ENCODE measurements around the gene ZNF124. TPM values are rescaled to one million over a fixed set of nuclear protein-coding genes. Genes with fewer than 3 reads are reported as not detected.

ZNF124 gene
- total and polyA plus RNA-seq, 2 experiments from 2014 or later, result 23.2 to 43.9 TPM

GRCh38 chr1:247210376-247211117, 38.7 kb upstream of the ZNF124 start:
- Mint-ChIP-seq H3K27me3 (ENCODE audit: insufficient read depth, low read depth, poor library complexity) (peaks cover 3% of the 10 kb centered on the region), H3K27ac (0 out of 2 replicates have a peak overlapping the region, but pooled peaks have one; percentile 23), H3K9me3 (no peaks in the 10 kb centered on the region), H3K36me3 (ENCODE audit: low read depth) (peaks cover 5% of the 10 kb centered on the region; the same call in 2 of the 3 replicates), H3K4me3 (peak overlapping the region; percentile 91), H3K4me1 (peaks cover 22% of the 10 kb centered on the region)
- ATAC-seq, result peak; percentile 98
- H2AFZ ChIP-seq, result peak overlapping the region; percentile 21; the same call in 1 of the 2 replicates
- H3K36me3 ChIP-seq (ENCODE audit: insufficient read depth), result no peaks in the 10 kb centered on the region
- peak overlapping the region; percentile 32; the same call in 1 of the 2 replicates for H3K27ac ChIP-seq (ENCODE audit: low read depth)
- H3K79me2 ChIP-seq (replicated peaks; ENCODE audit: insufficient read depth), result peaks cover 46% of the 10 kb centered on the region
- DNase-seq (ENCODE audit: low spot score), result peak; percentile 99
- TF ChIP-seq ZNF462 (CRISPR knock-in tag; IDR thresholded peaks at IDR 0.05) (no peak), JUNB (IDR thresholded peaks at IDR 0.05; ENCODE audit: unreplicated experiment) (no peak), POLR2AphosphoS5 (IDR thresholded peaks at IDR 0.05; ENCODE audit: low read depth) (peak; percentile 95), CREB1 (CRISPR knock-in tag; IDR thresholded peaks at IDR 0.05; ENCODE audit: low read depth) (peak; percentile 79), EZH2phosphoT487 (IDR thresholded peaks at IDR 0.05; ENCODE audit: unreplicated experiment) (no peak), REST (IDR thresholded peaks at IDR 0.05; ENCODE audit: unreplicated experiment) (no peak)
- no peaks in the 10 kb centered on the region for H3F3A ChIP-seq (replicated peaks; ENCODE audit: low read depth)
- peaks cover 23% of the 10 kb centered on the region for H3K4me1 ChIP-seq (ENCODE audit: insufficient read depth)
- H3K4me3 ChIP-seq, result peak overlapping the region; percentile 68
- no peaks in the 10 kb centered on the region for H3K27me3 ChIP-seq (ENCODE audit: insufficient read depth)
- H4K20me1 ChIP-seq (replicated peaks; ENCODE audit: insufficient read depth), result peaks cover 26% of the 10 kb centered on the region
- no peaks in the 10 kb centered on the region for H3K9me2 ChIP-seq (ENCODE audit: insufficient read depth)
- peak overlapping the region; percentile 81 for H3K4me2 ChIP-seq

Data from GM23338 (cell line).